Activated naive CD4-positive, alpha-beta T cell treated with Interleukin-2 at 50 U/mL for 16 hours (primary cell): ENCODE results near the gene ZBTB43.

ENCODE experiments used
- DNase-seq: peaks from one replicate; pipeline ENCODE4 v3.0.0-alpha.2; 2020

ZBTB43 gene

DNA sequence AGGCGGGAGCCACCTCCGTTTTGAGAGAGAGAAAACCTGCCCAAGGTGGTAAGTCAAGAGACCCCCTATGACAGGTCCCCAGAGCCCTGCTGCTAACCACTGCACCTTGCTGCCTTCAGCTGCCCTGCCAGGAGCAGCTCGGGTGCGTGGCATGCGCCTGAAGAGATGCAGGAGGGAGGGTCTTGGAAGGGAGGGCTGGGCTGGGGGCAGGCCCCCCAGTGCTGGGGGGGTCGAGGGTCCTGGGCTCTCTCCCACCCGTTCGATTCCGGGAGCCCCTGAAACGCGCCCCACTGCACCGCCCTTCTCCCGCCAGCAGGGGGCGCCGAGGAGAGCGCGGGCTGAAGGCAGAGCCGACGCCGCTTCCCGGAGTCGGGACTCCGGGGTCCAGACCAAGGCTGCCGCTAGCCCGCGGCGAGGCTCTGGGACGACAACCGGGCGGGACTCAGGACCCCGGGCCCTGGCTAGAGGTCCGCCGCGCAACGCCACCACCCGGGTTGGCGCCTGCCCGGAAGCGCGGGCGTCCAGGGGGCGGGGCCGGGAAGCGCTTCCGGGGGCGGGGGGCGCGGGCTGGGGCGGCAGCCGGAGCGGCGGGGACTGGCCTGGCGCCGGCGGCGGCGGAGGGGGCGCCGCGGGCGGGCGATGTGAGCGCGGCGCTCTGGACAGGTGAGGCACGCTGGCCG, 55.4 kb downstream of the ZBTB43 start, which contains the start of gene ZBTB34:
Gene ZBTB34 (plus strand): TSS at position 563 of the 680 bp plus-strand sequence. CDS start 18,761 bp downstream, outside the sequence.
- peak; percentile 80 for DNase-seq

DNA sequence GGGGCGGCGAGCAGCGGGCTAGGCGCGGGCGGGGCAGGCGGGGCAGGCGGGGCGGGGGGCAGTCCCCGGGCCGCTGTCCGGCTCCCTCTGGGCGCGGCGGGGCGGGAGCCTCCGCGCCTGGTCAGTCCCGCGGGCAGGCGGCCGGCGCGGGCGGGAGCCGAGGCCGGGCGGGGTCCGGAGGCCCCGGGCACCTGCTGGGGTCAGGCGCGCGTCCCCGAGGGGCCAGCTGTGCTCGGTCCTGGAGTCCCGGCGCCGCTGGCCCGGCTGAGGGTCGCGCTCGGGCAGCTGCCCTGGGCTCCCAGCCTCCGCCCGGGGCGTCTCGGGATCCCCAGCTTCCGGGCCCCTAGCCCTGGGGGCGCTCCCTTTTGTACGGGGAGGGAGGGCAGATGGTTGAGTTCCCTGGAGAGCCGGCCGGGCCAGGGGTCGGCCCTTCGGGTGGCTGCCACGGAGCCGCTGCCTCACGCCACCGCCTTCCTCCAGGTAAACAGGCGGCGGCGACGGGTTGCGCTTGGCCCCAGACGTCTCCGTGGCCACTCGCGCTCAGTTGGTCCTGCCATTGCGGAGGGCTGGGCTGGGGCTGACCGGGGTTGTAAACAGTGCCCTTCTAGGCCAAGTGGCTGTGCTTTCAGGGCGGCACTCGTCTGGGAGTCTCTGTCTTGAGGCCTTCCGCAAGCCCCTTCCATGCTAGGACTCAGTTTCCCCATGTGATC, 56.1 kb downstream of the ZBTB43 start:
- peak; percentile 13 for DNase-seq

DNA sequence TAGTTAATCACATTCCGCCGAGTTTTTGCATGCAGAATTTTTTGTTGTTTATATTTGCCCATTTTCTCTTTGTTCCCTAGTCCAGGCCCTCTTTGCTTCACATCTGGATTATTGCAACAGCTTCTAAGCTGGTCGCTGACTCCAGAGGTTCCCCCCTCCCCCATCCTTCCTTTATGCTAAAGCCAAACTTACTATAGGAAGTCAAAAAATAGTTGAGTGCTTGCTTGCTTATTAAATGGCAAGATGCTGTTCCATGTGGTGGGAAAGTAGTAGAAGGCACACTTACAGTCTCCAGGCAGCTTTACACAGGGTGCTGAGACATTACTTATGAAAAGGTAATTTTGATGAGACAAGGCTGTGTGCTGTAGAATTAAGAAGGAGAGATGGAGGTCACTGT, 56.9 kb downstream of the ZBTB43 start:
- no peak for DNase-seq

- DNase-seq: no peak
Measured at GRCh38 chr9:126862104-126862761, 57.4 kb downstream of the ZBTB43 start.

GRCh38 chr9:126864771-126865170, 59.9 kb downstream of the ZBTB43 start:
- no peak for DNase-seq

DNA sequence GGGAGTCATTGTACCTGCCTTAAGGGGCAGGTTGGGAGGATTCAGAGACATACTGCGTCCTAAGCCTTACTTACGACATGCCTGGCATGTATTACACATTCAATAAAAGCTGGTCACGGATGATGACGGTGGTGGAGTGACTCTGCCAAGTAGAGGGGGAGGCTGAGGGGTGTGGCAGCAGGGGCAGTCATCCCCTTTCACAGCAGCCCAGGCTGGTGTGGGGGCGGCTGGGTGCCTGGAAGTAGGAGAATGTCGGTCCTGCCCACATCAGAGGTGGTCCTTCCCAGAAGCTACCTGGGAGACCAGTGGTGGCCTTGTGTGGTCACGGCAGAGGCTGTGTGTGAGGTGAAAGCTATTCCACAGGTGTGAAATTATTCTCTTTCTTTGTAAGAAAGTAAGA, 64.5 kb downstream of the ZBTB43 start:
- DNase-seq: no peak

GRCh38 chr9:126872516-126872915, 67.7 kb downstream of the ZBTB43 start:
- DNase-seq: no peak

DNA sequence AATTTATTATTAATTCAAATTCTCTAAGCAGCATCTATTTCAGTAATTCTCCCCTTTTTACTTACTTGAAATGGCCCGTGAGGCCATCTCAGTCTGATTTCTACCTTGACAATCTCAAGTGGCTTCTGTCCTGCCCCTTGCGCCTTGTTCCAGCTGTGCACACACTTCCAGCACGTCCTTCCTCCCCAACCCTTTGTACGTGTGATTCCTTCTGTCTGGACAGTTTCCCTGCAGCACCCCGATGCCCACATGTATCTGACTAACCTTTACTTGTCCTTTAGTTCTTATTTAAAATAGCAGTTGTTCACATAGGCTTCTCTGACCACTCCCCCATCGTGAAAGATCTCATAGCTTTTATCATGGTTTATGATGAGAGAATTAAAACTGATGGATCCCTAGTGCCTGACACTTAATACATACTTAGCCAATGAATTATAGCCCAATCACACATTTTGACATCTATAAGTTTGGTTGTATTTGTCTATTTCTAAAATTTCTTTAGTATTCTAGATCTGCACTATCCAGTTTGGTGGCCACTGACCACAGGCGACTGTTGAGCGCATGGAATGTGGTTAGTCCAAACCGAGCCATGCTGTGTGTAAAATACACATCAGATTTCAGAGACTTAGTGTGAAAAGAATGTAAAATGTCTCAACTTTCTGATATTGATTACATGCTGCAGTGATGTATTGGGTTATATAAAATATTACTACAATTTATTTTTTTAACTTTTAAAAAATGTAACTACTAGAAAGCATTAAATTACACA, 69.9 kb downstream of the ZBTB43 start:
- no peak for DNase-seq

GRCh38 chr9:126875756-126876510, 71.1 kb downstream of the ZBTB43 start:
- no peak for DNase-seq

DNA sequence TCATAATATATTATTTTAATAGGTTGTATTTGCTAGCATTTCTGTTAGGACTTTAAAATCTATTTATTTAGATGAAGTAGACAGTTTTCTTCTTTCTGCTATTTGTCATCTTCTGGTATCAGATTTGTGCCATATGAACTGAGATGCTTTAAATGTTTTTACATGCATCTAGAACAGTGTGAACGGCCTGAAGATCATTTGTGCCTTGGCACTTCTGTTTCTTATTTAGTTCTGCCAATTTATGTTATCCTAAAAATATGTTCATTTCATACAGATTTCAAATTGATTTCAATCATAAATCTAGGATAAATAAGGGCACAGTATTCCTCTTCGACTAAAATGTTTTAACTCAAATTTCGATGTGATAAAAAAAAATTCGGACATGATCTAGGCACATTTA, 71.7 kb downstream of the ZBTB43 start:
- DNase-seq: no peak

- no peak for DNase-seq
Measured at GRCh38 chr9:126877418-126877817, 72.6 kb downstream of the ZBTB43 start.

DNA sequence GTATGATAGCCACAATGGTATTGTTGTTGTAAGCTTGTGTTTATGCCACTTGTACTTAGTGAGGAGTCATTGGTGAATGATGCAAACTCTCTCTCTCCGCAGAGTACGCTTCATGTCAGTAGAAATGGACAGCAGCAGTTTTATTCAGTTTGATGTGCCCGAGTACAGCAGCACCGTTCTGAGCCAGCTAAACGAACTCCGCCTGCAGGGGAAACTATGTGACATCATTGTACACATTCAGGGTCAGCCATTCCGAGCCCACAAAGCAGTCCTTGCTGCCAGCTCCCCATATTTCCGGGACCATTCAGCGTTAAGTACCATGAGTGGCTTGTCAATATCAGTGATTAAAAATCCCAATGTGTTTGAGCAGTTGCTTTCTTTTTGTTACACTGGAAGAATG, 74.4 kb downstream of the ZBTB43 start:
- DNase-seq: no peak

GRCh38 chr9:126880226-126880946, 75.5 kb downstream of the ZBTB43 start:
- DNase-seq: no peak

GRCh38 chr9:126880947-126881332, 76.1 kb downstream of the ZBTB43 start:
- DNase-seq: no peak

GRCh38 chr9:126882746-126883145, 77.9 kb downstream of the ZBTB43 start:
- DNase-seq: no peak

- no peak for DNase-seq
Measured at GRCh38 chr9:126883636-126884035, 78.8 kb downstream of the ZBTB43 start.

DNA sequence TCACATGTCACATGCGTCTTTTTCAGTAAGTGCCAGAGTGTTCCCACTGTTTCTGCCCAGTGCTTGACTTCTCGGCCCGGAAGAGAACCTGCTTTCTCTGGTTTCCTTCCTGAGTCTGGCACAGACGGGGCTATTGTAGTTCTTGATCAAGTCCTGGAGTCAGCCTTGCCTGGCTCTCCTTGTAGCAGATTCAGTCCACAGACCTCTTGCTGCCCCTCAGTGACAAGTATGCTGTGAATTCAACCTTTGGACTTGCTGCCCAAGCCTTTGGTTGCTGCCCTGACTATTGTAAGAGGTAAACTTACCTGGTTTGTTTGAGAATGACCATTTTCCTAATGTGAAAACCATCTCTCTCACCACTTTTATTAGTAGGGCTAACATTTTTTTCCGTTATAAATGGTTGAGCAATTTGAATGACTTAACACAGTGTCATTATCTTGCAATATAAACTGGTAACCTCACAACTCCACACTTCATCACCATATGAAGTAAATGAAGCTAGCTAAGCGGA, 80.3 kb downstream of the ZBTB43 start:
- DNase-seq: no peak

DNA sequence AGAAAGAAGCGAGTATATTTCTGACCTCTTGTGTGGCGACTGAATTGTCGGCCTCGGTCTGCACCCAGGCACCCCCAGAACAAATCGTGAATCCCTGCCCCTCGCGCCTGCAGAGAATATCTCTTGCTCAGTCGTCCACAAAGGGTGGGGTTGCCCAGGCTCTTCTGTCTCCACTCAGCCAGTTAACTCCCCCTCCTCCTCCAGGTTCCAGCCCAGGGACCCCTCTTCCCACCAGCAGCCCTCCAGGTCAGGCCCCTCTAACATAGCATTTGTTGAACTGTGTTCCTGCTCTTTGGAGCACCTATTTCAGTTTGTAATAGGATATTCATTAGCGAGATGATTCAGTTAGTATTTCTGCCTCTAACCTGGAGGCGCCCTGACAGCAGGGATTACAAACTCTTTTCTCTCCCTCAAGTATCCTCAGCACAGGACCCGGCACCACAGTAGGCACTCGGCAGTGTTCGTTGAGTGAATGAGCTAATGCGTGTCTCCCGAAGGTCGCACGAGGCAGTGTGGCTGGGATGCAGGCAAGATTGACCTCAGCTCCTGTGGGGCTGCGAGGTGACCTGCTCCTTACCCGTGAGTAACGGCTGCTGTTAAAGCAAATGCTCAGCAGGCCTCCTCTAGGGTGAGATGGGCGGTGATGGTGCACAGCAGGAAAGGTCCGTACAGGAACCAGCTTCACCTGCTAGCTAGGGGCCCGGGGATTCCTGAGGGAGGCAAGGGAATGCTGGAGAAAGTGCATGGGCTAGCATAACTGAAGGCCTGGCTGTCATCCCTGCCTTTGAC, 81.4 kb downstream of the ZBTB43 start:
- no peak for DNase-seq

DNA sequence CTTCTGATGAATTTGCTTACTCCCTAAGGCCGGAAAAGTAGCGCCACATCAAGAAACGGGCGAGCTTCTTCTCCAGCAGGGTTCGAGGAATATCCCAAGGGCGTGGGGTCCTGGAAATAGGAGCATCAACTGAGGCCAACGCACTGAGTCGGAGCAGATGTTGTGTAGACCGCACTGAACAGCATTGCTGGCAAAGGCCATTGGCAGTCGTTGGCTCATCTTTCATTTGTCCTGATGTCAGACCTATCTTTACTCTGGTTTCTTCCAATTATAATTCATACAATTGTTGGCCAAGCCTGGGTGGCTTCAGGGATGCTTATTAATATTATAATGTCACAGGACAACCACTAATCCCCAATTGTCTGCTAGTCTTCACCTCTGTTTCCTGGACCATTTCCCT, 82.1 kb downstream of the ZBTB43 start:
- DNase-seq: no peak
